Heart right ventricle (tissue), 16 donors: ENCODE results near the gene COL1A2. TPM values are rescaled to one million over a fixed set of nuclear protein-coding genes. Genes with fewer than 3 reads are reported as not detected.

Source experiments
- ATAC-seq, 8 donors: fragments of 200-7000 bp; cut with Tn5 transposase; one replicate each; pipeline ENCODE4 v1.9.1; 2020; ENCODE audit warnings: mild to moderate bottlenecking in 8 of 8, moderate library complexity in 8 of 8, moderate number of reproducible peaks in 1 of 8
- DNase-seq, 2 donors: peaks; one replicate each; pipeline ENCODE4 v3.0.0-alpha.2; 2020
- H3K27ac ChIP-seq, 10 donors: fragments of 200-600 bp; sonication (generic) in 2 of 10; one replicate each; pipeline versions ENCODE4 v1.5.0 to v1.8.0; 2020 to 2022; ENCODE audit warnings: mild to moderate bottlenecking in 3 of 10
- H3K27me3 ChIP-seq, 7 donors: fragments of 200-600 bp; one replicate each; pipeline ENCODE4 v1.8.0; 2021 to 2022; ENCODE audit warnings: mild to moderate bottlenecking in 2 of 7
- H3K36me3 ChIP-seq, 9 donors: fragments of 200-600 bp; sonication (generic) in 1 of 9; one replicate each; pipeline versions ENCODE4 v1.5.0 to v1.8.0; 2020 to 2022; ENCODE audit warnings: mild to moderate bottlenecking in 2 of 9
- H3K4me1 ChIP-seq, 9 donors: fragments of 200-600 bp; sonication (generic) in 1 of 9; one replicate each; pipeline versions ENCODE4 v1.5.0 to v1.8.0; 2020 to 2022; ENCODE audit warnings: mild to moderate bottlenecking in 4 of 9
- H3K4me3 ChIP-seq, 10 donors: fragments of 200-600 bp; sonication (generic) in 2 of 10; one replicate each; pipeline versions ENCODE4 v1.5.0 to v1.8.0; 2020 to 2022; ENCODE audit warnings: mild to moderate bottlenecking in 7 of 10, moderate library complexity in 2 of 10
- H3K9me3 ChIP-seq, 11 donors: fragments of 200-600 bp in 10 of 11; sonication (generic) in 2 of 11; one replicate each; pipeline versions ENCODE4 v1.5.0 to v1.8.0; 2013 to 2022; ENCODE audit warnings: mild to moderate bottlenecking in 2 of 11, control low read depth in 1 of 11, moderate library complexity in 1 of 11
- CTCF ChIP-seq, 9 donors: fragments of 200-600 bp; sonication (generic) in 2 of 9; IDR thresholded peaks; one replicate each; pipeline versions ENCODE4 v1.5.0 to v1.8.0; 2021 to 2022; ENCODE audit warnings: antibody characterized with exemption in 9 of 9, mild to moderate bottlenecking in 5 of 9, moderate library complexity in 1 of 9
- WGBS, 2 donors: extraction: QIAGEN DNeasy Blood & Tissue Kit; methylation state at CpG; one replicate each; pipeline ENCODE4 v1.1.7; 2013; ENCODE audit warnings: inconsistent platforms in 1 of 2; 5-methylcytosine and 5-hydroxymethylcytosine counted together
- intact Hi-C, 10 donors: fragments of 100-400 bp; cut with DNase I; formaldehyde crosslinking; loops; one replicate each; pipeline versions ENCODE4 v1.11.1 to v1.14.2; 2022
- polyA plus RNA-seq, 2 donors: library from polyadenylated mRNA; stranded (reverse); fragments of 200-250 nt; gene quantifications; one replicate each; pipeline ENCODE4 v1.2.3, GENCODE V29; 2013
- total RNA-seq, 10 donors: library from RNA; stranded (reverse); fragmentation: NEBNext Ultra II Directional in 3 of 10; extraction: Animal tissue kit (Norgen Biotek cat#: 25700) in 3 of 10; gene quantifications; one replicate each; pipeline versions ENCODE4 v1.2.1 to v1.2.4, GENCODE V29; 2021 to 2023
- donor health status: Arrhythmogenic right ventricular cardiomyopathy.
- donor health status: ischemic (EF 13 %, LVEDD 7.1; RV severe dilation, severe dysfunction).
- donor health status: healthy with polysubstance abuse.
- donor health status: DM: no; HTN: yes; CAD: no.
- donor health status: DM: no; HTN: no; CAD: no.
- donor health status: ischemic (EF 25% LVEDD 6.9; RV normal size, moderate dysfunction).
- donor health status: ischemic (EF 25% LVEDD 5.7; RV mildly dilated, moderate dysfunction).
- donor health status: healthy.
- donor health status: DM: yes; HTN: yes; CAD: no.
- donor health status: Ischemic cardiomyopathy.
- donor health status: ischemic (EF 35%, LVEDD 5.7; RV mildly dilated, moderate dysfunction).
- donor health status: nonischemic (EF 11% LVEDD 7.7; RV severe dilation, severe dysfunction).
- donor health status: DM: yes; HTN: yes; CAD: no.
- donor health status: PGD.
- donor health status: ischemic (EF 29% LVEDD 5.4; RV normal size, mild dysfunction).
- donor health status: nonischemic (EF 23%, LVEDD 6.1; RV moderate dilation, normal function).

COL1A2 gene
- total and polyA plus RNA-seq, 12 donors: 45.2 to 428 (median 91.0) TPM

DNA sequence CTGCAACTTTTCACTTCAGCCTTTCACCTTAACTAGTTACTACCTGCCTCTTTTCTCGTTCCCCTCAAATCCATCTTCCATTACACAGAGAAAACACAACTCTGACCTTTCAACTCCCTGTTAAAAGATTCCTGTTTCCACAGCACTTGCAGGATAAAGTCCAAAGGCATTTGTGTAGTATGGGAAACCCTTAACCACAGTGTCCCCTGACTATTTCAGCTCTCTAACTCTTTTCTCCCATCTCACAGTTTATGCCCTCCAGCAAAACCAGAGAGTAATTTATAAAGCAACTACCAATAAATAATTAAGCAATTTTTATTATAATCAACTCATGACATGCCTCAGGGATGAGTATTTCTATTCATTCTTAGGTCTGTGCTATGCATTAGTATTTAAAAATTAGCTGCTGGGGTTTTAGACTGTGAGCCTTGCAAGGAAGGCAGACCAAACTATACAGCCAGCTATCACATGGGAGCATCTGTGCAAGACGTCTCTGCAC is 51.0 kb downstream of the COL1A2 start:
- DNase-seq: no peak
- H3K36me3 ChIP-seq: no peaks in the 10 kb centered on the region
- H3K27ac ChIP-seq: no peak overlapping the region
- H3K4me3 ChIP-seq: no peak overlapping the region
- intact Hi-C loops: loop anchor here in 5 of 10 donors (5.0 to 10.0 kb wide), 4 partner anchors 209 to 802 kb away; partner anchors contain the start of gene SGCE (in 2 of the 5)
- H3K4me1 ChIP-seq: peaks cover 0 to 12% (median 0%) of the 10 kb centered on the region in 9 donors
- no peak for ATAC-seq
- TF ChIP-seq CTCF (IDR thresholded peaks at IDR 0.05): no peak
- peaks cover 0 to 10% (median 3%) of the 10 kb centered on the region in 11 donors for H3K9me3 ChIP-seq
- peaks cover 0 to 6% (median 0%) of the 10 kb centered on the region in 7 donors for H3K27me3 ChIP-seq
- WGBS, 2 donors: 70 to 79% methylated on average over 2 of the region's 2 CpGs

DNA sequence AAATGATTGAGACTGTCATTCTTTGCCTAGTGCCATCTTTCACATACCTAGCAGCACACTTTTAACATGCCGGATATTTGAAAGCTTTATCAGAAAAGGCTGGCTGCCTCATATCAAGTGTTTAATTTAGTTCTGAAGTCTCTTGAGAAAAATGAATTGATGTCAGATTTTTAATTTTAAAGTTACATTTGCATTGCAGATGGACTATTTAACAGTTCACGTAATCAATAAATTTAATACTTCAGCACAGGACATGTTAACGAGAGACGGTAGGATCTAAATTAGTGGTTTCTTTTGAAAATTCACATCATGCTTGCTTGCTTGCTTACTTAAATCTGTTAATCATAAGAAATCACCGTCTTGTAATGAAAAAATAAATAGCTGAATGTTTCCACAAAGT is 51.6 kb downstream of the COL1A2 start:
- intact Hi-C loops: loop anchor here in 5 of 10 donors (5.0 to 10.0 kb wide), 4 partner anchors 208 to 801 kb away; partner anchors contain the start of gene SGCE (in 2 of the 5)
- ATAC-seq (no peak), DNase-seq (no peak)
- H3K4me3 ChIP-seq: no peak overlapping the region
- no peak for TF ChIP-seq CTCF (IDR thresholded peaks at IDR 0.05)
- peaks cover 0 to 12% (median 0%) of the 10 kb centered on the region in 9 donors for H3K4me1 ChIP-seq
- WGBS, 2 donors: 89 to 95% methylated on average over 5 of the region's 5 CpGs
- H3K9me3 ChIP-seq: peaks cover 0 to 10% (median 3%) of the 10 kb centered on the region in 11 donors
- H3K27ac ChIP-seq: no peak overlapping the region
- peaks cover 0 to 6% (median 0%) of the 10 kb centered on the region in 7 donors for H3K27me3 ChIP-seq
- no peaks in the 10 kb centered on the region for H3K36me3 ChIP-seq

DNA sequence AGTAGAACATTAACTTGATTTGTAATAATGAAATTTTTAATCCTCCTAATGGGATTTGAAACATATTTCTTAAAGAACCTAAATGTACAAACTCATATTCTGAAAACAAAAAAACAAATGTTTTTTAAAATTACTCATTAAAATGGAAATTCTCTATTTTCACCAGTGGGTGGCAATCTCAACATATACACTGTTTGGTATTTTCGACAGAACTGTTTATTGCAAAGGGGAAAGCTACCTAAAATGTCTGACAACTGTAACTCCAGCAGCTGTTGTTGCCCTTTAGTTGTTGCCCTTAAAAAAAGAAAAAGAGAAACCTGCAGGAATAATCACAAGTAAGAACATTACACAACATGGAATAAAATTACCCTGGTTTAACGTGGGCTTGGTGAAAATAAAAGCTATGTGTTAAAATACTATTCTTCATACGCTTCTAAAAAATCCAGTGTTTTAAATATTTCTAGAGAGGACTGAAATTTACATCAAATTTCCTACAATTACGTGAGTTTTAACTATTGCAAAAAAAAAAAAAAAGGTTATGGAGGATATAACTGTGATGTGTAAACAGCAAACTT is 54.5 kb downstream of the COL1A2 start:
- WGBS, 2 donors: 41 to 54% methylated on average over 4 of the region's 4 CpGs
- Histone ChIP-seq H3K27ac (no peak overlapping the region), H3K4me3 (no peak overlapping the region), H3K36me3 (no peaks in the 10 kb centered on the region), H3K4me1 (peaks cover 0 to 24% (median 8%) of the 10 kb centered on the region in 9 donors), H3K9me3 (peaks cover 0 to 10% (median 3%) of the 10 kb centered on the region in 11 donors), H3K27me3 (peaks cover 0 to 6% (median 0%) of the 10 kb centered on the region in 7 donors)
- intact Hi-C loops: loop anchor here in 5 of 10 donors (5.0 to 10.0 kb wide), 4 partner anchors 206 to 798 kb away; partner anchors contain the start of gene SGCE (in 2 of the 5)
- no peak for DNase-seq
- peak in 3 of 8 donors; percentile 52 to 59 (median 54) for ATAC-seq
- TF ChIP-seq CTCF (IDR thresholded peaks at IDR 0.05): peak; percentile 21 to 78 (median 63)

DNA sequence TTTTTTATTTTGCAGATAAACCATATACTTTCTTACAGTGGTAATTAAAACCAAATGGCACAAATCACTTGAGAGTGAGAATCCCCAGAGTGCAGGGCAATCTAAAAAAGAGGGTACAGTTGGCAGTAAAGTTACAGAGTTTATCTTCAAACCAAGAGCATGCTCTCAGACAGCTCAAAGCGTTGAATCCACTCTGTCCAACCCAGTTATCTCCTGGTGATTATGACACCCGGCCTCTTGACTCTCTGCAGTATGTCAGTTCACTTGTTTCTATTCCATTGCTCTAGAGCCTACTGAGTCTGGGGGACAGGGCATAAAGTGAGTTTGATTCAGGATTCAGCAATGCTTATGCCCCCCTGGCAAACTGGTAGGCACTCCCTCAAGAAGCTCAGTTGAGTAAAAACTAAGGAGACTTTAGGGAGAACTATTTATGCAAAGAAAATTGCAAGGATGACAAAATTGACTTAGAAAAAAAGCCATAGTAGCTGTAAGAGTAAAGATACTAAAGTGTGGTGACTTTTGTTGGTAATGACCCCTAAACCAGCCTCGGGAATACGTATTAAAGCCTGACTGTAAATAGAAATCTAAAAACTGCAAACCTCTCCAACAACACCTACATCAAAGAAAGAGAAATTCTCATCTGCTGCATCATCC is 55.5 kb downstream of the COL1A2 start:
- H3K9me3 ChIP-seq: peaks cover 0 to 15% (median 3%) of the 10 kb centered on the region in 11 donors
- peaks cover 0 to 24% (median 8%) of the 10 kb centered on the region in 9 donors for H3K4me1 ChIP-seq
- intact Hi-C loops: loop anchor here in 9 of 10 donors (5.0 to 10.0 kb wide), 11 partner anchors 55 to 1035 kb away; partner anchors contain the start of genes SGCE (in 5 of the 9), CASD1 (in 2 of the 9) and ASB4 (in 1 of the 9)
- H3K4me3 ChIP-seq: no peak overlapping the region
- no peaks in the 10 kb centered on the region for H3K36me3 ChIP-seq
- H3K27ac ChIP-seq: no peak overlapping the region
- DNase-seq (peak in 1 of 2 donors; percentile 36), ATAC-seq (peak; percentile 55 to 92 (median 82))
- WGBS, 2 donors: 46 to 59% methylated on average over 4 of the region's 4 CpGs
- TF ChIP-seq CTCF (IDR thresholded peaks at IDR 0.05): no peak
- H3K27me3 ChIP-seq: no peaks in the 10 kb centered on the region
